NCI-H748 (cell line): ENCODE results near the gene PNMA1.

ENCODE experiments used
- DNase-seq: peaks from one replicate; lab custom pipeline; 2025; ENCODE audit not compliant: unreplicated experiment; lab: John Stamatoyannopoulos, UW

PNMA1 gene, protein sequence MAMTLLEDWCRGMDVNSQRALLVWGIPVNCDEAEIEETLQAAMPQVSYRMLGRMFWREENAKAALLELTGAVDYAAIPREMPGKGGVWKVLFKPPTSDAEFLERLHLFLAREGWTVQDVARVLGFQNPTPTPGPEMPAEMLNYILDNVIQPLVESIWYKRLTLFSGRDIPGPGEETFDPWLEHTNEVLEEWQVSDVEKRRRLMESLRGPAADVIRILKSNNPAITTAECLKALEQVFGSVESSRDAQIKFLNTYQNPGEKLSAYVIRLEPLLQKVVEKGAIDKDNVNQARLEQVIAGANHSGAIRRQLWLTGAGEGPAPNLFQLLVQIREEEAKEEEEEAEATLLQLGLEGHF

DNA sequence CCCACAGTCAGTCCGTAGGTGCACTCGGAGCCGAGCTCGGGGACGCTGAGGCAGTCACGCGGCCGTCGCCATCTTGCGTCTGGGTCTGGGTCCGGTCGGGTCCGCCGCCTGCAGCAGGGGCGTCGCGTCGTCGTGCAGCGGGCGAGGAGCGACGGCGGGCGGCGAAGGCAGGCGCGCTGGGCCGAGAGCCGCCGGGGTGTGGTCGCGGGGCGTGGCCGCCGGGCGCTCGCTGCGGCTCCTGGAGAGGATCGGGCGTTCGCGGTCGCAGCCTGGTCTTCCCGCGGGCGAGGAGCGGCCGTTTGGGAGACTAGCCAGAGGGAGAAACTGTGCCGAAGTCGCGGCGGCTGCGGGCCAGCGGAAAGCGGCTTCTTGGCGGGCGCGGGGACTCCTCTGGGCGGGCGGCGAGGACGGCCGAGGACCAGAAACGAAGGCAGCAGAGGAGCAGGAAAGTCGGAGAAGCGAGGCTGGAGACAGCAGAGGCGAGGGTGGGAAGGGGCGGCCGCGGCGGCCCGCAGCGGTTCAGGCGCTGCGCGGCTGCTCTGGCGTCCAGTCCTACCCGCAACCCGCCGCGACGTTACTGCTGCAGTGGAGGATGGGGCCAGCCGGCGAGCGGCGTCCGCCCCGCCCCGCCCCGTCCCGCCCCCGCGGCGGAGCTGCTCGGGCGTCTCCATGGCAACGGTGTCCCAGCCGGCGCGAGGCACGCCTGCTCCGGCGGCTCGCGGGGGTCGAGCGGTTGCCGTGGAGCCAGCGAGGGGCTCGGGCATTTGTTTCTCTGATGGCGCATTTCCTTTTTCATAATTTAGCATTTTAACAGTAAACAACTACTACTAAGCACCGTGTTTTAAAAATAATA is at the start of gene PNMA1:
Gene PNMA1, minus strand, starts transcription at position 582 of the 853 bp plus-strand sequence. CDS start 745 bp downstream, outside the sequence.
- DNase-seq: peak; percentile 95

DNA sequence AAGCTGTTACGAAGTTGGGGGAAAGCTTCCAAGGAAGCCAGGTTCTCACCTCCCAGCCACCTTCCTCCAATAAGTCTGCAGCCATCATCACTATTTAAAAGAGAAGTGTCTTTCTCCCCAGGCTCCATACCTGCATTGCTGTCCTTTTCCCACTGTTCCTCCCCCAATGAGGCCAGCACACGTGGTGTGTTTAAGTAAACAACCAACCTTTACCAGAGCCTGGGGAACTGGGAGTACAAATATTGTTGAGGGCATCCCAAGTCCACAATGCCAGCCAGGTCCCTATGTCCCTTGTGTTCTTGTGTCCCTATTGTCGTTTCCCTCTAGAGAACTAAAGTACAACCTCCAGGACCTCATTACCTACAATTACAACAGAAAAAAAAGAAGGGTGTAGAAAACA is 49.2 kb upstream of the PNMA1 start:
- peak; percentile 9 for DNase-seq

DNA sequence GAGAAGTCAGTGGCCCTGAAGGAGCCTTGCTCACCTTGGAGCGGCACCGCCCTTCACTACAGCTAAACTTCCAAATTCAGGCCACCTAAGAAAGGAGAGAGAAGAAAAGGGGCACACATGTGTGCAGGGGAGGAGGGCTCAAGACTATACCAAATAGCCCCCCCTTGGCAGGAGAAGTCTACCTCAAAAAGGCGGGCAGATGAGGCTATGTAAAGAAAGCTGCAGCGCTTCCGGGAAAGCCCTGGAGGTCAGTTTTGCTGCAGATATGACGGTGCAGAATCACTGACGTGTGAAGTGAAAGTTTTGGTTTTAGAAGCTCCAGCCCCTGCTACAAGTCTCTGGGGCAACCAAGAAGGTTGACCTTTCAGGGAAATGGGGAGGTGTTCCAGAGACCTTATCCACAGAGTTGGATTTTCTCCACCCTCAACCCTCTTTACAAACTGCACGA is 48.2 kb upstream of the PNMA1 start:
- DNase-seq: no peak

DNA sequence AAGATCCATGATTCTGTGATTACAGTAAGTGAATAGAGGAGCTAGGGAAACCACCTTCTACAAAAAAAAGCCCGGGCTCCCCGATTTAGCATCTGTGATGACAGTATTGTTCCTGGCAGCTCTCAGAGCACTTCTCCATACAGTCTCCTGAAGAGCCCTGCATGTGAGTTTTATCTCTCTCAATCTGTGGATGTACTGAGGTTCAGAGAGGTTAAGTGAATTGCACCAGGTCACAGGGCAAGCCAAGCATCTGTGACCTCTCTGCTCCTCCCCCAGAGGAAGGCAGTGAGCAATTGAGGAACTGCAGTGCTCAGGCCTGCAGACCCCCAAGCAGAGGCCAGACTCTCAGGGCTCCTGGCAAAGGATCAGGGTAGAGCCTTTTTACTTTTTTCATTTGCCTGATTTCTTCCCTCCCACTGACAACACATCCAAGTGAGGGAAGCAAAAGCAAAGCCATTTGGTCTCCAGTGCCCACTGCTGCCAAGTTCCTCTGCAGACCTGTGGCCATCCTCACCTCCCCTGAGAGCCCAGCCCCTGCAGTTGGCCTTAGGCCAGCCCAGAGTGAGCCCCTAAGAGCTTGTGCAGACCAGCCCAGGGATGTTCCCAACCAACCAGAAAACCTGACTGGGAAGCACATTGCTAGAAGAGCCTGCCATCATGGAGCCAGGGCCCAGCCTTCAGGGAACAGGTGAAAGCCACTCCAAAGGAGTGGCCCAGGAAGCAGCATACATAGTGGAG is 47.6 kb upstream of the PNMA1 start:
- no peak for DNase-seq

DNA sequence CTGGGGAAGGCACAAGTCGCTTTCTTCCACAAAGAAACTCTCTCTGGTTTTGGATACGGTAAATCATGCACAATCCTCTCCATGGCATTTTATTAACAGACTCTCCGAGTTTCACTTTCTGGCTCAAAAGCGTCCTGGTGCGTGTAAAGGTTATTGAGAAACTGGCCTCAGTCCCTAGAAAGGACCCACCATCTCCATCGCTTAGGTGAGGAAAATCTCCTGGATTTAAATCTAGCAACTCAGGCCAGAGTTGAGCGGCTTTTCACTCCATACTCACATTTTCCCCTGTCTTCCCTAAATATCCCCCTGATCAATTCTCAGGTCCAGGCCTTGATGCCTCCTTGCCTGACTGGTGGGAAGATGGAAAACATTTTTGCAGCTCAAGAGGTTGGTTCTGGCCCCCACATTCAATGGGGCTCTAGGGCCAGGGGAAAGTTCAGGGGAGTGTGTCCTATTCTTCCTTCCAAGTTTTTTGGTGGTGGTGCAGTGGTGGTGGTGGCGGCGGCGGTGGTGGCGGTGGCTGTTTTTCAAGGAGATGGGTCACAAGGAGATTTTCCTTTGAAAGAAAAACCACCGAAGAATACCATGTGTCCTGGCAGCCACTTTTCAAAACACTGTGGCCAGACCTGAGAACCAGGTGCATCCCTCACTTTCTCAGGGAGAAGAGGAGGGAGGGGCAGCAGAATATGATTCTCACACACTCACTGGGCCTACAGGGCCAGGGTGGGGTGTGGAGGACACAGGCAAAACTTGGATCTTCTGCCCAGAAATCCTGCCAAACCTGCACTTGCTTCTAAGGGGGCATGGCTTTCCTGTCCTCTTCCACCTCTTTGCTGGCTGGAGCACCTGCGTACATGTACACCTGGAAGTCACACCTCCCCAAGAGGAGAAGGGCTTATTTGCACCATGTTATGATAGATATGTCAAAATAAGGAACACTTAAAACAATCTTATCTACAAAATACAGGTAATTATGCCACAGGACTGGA is 46.7 kb upstream of the PNMA1 start:
- no peak for DNase-seq

DNA sequence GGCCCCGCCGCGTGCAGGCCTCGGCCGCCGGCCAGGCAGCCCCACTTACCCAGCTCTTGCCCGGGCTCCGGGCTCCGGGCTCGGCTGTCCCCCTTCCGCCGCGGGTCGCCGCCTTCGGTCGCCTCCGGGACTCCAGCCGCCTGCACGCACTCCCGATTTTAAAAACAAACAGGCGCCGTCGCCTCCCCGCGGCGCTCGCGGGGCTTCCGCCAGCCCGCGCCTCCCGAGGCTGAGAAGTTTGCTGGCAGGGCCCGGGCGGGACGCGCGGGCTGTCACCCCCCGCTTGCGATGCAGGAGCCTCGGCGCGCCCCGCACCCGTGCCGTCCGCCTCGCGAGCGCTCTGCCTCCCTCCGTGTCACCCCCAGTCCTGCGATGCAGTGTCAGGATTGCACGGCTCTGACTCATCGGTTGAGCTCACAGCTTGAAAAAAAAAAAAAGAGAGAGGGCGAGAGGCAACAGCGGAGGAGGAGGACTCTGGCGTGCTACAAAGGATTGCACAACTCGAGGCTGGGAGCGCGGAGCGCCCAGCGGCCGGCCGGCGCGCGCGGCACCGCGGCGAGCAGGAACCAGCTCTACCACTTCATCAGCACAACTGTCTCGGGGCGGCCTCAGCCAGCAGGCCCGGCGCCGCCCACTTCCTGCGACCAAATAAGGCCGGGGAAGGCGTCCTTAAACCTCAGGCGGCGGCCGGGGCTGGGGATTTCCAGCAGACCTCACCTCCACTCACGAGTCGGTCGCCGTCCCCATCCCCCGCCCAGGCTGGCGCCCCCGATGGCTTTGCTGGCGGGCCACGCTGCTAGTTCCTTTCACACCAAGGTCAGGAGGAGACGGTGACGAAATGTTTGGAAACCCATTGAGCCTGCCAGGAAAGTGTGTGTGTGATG is 45.8 kb upstream of the PNMA1 start:
- peak; percentile 97 for DNase-seq

DNA sequence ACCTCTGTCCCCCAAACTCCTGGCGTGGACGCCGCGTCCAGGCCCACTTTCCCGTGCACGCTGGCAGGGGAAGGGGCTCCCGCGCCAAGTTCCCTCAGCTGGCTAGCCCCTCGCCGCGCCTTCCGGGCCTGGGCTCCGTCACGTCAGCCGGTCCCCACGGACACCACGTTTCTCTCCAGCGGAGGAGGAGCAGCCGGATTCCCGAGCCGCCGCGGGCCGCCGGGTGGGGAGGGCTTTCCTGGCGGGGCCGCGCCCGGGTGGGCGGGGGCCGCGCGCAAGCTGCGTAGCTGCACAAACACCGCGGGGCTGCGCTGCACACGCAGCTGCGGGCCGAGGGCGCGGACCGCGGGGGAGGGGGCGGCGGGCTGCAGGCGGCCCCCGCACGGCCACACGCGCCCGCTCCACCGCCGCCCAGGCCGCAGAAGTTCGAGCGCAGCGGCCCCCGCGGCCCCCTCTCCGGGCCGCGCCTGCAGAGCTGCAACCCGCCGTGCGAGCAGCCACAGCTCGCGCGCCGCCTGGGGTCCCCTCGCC is 45.1 kb upstream of the PNMA1 start:
- peak; percentile 75 for DNase-seq

DNA sequence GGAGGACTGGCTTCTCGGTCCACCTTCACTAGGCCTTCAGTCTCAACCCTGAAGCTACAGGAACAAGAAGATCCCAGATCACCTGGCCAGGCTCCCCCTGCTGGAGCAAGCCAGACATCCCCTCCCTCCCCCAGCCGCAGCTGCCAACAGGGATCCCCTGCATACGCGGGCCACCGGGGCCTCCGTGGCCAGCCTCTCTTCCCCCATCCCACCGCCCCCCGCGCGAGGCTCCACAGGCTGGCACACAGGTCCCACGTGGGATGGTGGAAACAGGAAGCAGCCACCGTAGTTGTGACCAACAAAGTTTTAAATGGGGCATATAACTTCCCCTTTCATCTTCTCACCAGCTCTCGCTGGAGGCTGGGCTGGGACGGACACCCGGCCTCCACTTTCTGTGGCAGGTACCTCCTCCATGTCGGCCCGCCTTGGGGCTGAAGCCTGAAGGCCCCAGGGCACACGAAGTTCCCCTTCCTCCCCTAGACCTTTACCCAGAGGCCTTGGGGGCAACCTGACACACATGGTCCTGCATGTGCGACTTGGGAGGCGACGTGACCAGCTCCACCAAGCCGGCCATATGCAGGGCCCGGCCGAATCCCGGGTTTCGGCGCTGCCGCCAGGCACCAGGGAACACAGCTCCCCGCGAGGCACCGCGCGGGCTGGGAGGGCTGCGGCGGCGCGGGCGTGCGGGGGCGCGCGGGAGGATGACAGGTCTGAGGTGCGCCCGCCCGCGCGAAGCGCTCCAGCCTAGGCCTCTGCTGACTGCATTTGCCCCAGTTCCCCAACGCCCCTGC is 44.4 kb upstream of the PNMA1 start:
- DNase-seq: peak; percentile 83

DNA sequence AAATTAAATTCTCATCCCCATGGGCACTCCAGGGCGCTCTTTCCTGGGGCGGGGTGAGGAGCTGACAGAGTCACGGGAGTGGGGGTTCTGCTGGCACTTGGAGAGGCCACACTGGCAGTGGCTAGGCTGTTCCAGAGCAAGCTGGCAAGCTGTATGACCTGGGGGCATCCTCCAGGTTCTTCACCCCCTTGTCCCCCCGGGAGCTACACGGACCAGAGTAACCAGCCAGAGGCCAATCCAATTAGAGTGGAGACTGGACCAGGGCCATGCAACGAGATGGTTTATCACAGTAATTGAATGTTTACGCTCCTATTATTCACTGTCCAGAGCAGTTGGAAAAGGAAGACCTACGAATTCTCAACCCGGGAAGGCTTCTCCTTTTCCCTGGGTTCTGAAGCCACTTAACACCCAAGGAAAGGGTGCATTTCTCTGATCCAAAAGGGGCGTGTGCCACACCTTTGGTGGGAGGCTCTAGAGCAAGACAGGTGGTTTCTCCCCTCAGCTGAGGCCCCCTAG is 43.8 kb upstream of the PNMA1 start:
- DNase-seq: no peak

DNA sequence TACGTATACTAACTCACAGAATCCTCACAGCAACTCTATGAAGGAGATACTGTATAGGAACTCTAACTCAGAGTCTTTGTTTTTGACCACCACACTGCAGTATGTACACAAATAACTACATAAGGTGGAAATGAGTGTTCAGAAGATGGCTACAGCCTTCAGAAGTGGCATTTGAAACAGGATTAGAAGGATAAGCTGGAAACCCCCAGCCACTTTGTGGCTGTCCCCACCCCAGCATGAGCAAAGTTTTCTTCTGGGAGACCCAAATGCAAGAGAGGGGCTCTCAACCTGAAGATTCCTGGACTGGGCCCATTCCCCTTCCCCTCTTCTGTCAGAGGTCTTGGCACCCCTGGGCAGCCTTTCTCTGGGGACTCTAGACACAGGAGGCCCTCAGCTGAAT is 43.2 kb upstream of the PNMA1 start:
- DNase-seq: no peak

DNA sequence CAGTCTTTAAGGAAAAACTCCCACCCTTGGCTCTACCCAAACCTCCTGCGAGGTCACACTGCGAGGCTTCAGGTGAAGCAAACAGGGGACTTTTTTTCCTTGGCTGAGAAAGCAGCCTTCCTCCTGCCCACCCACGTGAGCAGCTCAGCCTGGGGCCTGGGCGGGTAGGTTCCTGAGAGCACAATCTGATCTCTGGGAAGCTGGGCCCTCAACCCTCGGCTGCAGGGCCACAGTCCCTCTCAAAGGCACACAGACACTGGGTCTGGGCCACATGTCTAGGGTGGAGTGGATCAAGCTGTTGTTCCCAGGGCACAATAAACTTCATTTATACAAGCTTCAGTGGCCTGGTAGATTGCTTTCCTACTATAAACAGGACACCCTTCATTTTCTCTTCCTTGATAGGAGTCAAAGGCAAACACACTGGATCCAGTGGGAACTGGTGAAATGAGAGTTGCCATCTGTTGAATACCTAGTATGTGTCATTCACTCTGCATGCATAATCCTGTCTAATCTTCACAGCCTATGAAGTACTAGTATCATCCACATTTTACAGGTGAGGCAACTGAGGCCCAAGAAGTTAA is 41.3 kb upstream of the PNMA1 start:
- no peak for DNase-seq

DNA sequence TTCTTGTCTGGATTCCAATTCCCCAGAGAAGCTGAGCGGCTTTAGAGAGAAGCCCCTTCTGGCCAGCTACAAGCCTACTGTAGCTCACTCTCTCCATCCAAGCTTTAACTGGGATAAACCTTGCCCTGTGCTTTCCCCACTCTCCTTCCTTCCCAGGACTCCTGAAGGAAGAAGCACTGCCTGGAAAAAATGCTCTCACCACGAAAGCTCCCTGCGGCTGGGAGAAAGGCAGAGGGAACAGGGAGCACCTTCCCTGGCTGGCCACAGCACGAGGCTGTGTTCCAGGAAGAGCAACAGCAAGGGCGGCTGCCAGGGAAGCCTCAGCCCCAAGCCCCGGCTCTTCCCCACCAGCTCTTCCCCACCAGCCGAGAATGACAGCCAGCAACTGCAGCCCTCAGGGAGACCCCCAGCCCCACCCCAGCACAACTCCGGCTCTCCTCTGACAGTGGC is 40.8 kb upstream of the PNMA1 start:
- DNase-seq: no peak

DNA sequence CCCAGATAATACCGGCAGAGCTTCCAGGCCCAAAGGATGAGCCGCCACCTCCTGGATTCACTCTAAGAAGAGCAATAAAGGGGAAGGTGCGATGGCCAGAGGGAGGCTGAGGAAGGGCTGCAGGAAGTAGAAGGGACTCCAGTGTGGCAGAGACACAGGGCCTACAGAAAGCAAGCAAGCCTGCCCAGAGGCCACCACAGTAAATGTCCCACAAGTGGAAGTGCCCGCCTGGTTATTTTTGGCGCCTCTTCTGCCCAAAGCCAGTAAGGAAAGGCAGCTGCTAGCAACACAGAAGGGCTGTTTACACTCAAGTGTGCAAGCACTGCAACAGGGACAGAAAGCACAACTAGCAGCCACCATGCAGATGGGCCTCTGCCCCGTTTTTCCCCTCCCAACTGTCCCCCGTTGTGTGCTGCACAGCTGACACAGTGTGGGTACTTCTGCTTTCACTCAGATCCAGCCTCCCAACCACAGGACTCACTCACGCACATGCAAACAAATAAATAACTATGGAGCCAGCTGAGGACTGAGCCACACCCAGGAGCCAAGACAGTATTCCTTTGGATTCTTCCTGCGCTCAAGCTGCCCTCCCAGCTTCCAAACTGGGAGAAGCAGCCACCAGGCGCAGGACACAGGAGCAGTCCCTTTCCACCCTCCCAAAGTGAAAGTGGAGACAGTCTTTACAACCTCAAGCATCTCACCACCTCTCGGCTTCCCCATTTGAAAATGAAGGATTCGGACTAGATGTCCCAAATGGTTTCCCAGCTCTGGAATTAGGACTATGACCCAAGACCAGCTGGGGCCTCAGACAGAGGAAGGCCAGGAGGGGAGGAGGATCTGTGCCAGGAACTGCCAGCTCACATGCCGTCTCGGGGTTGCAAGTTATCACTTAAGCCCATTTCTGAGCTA is 40.0 kb upstream of the PNMA1 start:
- DNase-seq: no peak

DNA sequence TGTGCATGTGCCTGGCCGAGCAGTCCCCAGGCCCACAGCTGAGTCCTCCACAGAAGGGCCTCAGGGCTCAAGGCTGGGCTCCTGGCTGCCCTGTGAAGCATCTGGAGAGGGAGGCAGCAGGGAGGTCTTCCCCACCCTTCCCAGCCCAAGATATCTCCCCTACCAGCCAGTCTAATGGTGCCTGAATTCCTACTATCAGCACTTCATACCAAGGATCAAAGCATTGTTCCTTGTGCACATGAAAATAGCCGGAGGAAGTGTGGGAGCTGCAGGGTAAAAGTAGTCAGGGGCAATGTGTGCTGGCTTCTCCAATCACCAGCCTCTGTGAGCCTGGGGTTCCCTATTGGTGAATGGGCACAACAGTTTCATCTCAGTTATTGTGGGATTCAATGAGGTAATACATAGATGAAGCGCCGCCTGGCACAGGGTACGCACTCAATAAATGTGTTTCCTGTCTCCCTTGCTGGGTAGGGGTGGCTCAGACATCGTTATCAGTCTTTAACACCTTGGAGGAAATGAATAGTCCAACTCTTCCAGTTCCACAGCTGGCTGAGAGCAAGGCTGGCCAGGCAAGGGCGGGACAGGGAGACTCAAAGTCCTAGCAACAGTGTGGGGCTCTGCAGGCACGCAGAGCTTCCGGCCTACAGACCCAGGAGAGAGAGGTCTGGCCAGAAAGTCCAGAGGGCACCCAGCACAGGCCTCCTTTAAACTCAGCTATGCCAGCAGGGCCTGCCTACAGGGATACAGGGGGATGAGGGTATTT is 39.1 kb upstream of the PNMA1 start:
- DNase-seq: no peak

DNA sequence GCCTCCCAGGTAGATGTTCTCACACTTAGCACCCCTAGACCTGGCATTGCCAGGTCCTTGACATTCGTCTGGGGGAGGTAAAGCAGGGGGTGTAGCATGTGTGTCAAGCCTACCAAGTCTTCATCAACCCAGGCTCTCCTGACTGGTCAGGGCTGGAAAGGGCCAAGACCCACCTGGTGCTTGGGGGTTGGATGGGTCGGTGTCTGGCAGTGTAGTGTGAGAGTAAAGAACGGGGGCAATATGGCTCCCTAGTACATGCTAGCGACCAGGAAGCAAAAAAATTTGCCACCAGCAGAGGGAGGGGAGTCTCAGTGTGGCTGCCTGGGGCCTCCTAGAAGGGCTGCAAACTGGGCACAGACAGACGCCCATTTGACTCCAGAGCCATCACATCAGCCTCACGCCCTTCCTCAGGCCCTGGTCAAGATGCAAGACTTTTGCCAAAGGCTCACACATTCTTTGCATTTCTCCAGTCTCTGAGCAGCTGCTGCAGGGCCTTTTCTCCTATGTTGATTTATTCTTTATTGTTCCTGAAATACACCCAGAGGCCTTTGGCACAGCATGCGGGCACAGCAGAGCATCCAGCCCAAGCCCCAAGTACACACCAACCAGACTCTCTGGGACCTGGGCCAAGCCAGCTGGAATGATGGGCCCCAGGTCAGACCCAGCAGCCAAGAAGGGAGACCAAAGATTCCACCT is 38.3 kb upstream of the PNMA1 start:
- DNase-seq: no peak
